Gastroesophageal sphincter (tissue), 4 donors: ENCODE measurements around the gene MAP3K10. TPM values are rescaled to one million over a fixed set of nuclear protein-coding genes. Genes with fewer than 3 reads are reported as not detected.

ENCODE experiments used
- ATAC-seq: fragments of 150-250 bp; one replicate; pipeline ENCODE4 v1.9.1; 2016; ENCODE audit warnings: mild to moderate bottlenecking, moderate library complexity
- H3K27ac ChIP-seq, 4 donors: fragments of 200-600 bp; sonication (generic) in 3 of 4; 1 replicate in 3 of 4; 2 replicates in 1 of 4; pipeline ENCODE4 v1.5.1; 2016 to 2019
- H3K27me3 ChIP-seq: fragments of 200-600 bp; sonication (generic); one replicate; pipeline ENCODE4 v1.5.1; 2019
- H3K36me3 ChIP-seq, 2 donors: fragments of 200-600 bp; sonication (generic); one replicate each; pipeline ENCODE4 v1.5.1; 2019; ENCODE audit warnings: control low read depth in 1 of 2
- H3K4me1 ChIP-seq, 3 donors: fragments of 200-600 bp; sonication (generic); 1 replicate in 2 of 3; 2 replicates in 1 of 3; pipeline ENCODE4 v1.5.1; 2016 to 2019; ENCODE audit warnings: control low read depth in 2 of 3
- H3K4me3 ChIP-seq, 2 donors: fragments of 200-600 bp; sonication (generic); one replicate each; pipeline ENCODE4 v1.5.1; 2019; ENCODE audit warnings: mild to moderate bottlenecking in 1 of 2, moderate library complexity in 1 of 2
- H3K9me3 ChIP-seq, 3 donors: fragments of 200-600 bp; sonication (generic); one replicate each; pipeline ENCODE4 v1.5.1; 2017 to 2019; ENCODE audit warnings: control low read depth in 2 of 3
- EP300 ChIP-seq: sonication (generic); formaldehyde crosslinking; IDR thresholded peaks from one replicate; pipeline ENCODE4 v1.6.1; 2017; ENCODE audit warnings: antibody characterized with exemption, mild to moderate bottlenecking
- POLR2A ChIP-seq, 2 donors: fragments of 450-650 bp; IDR thresholded peaks; one replicate each; pipeline ENCODE4 v1.6.1; 2017; ENCODE audit warnings: antibody characterized with exemption in 2 of 2, mild to moderate bottlenecking in 2 of 2, moderate library complexity in 1 of 2
- POLR2AphosphoS5 ChIP-seq: sonication (generic); formaldehyde crosslinking; IDR thresholded peaks from one replicate; pipeline ENCODE4 v1.6.1; 2017; ENCODE audit warnings: antibody characterized with exemption
- WGBS, 2 donors: methylation state at CpG; one replicate each; pipeline ENCODE4 v1.1.5; 2018; ENCODE audit warnings: low coverage in 1 of 2; 5-methylcytosine and 5-hydroxymethylcytosine counted together
- total RNA-seq, 4 donors: library from RNA; depleted of rRNA; stranded (reverse); fragments of >200 nt; gene quantifications; one replicate each; pipeline ENCODE4 v1.1.0, GENCODE V29; 2016
- TF ChIP-seq, protein P1 (sequence below), 4 experiments: fragments of 200-600 bp in 2 of 4; fragments of 450-650 bp in 2 of 4; sonication (generic) in 1 of 4; IDR thresholded peaks; one replicate each; pipeline ENCODE4 v1.5.1; 2017 to 2019; ENCODE audit warnings: antibody characterized with exemption in 4 of 4, mild to moderate bottlenecking in 2 of 4, moderate library complexity in 2 of 4

The MAP3K10 gene
- total RNA-seq, 4 donors from 2014 or later: 9.8 to 21.3 (median 16.4) TPM

DNA sequence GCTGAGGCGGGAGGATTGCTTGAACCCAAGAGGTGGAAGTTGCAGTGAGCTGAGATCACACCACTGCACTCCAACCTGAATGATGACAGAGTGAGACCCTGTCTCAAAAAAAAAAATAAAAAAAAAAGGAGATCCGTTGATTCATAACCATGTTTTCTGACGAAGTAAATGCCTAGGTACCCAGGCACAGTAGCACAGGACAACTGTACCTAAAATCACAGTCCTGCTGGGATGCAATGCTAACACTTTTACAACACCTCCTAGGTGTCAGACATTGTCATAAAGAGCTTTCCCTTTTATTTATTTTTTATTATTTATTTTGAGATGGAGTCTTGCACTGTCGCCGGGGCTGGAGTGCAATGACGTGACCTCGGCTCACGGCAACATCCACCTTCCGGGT is 29.4 kb downstream of the MAP3K10 start:
- 74 to 78% methylated on average over 8 to 9 of the region's 9 CpGs for WGBS, 2 donors
- no peak for ATAC-seq
- H3K9me3 ChIP-seq: no peaks in the 10 kb centered on the region
- H3K27me3 ChIP-seq: peaks cover 92% of the 10 kb centered on the region
- H3K4me3 ChIP-seq: no peak overlapping the region
- H3K27ac ChIP-seq: no peak overlapping the region
- no peaks in the 10 kb centered on the region for H3K36me3 ChIP-seq
- peaks cover 0 to 27% (median 0%) of the 10 kb centered on the region in 3 donors for H3K4me1 ChIP-seq
- TF ChIP-seq, protein P1, sequence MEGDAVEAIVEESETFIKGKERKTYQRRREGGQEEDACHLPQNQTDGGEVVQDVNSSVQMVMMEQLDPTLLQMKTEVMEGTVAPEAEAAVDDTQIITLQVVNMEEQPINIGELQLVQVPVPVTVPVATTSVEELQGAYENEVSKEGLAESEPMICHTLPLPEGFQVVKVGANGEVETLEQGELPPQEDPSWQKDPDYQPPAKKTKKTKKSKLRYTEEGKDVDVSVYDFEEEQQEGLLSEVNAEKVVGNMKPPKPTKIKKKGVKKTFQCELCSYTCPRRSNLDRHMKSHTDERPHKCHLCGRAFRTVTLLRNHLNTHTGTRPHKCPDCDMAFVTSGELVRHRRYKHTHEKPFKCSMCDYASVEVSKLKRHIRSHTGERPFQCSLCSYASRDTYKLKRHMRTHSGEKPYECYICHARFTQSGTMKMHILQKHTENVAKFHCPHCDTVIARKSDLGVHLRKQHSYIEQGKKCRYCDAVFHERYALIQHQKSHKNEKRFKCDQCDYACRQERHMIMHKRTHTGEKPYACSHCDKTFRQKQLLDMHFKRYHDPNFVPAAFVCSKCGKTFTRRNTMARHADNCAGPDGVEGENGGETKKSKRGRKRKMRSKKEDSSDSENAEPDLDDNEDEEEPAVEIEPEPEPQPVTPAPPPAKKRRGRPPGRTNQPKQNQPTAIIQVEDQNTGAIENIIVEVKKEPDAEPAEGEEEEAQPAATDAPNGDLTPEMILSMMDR (IDR thresholded peaks at IDR 0.05): no peak

DNA sequence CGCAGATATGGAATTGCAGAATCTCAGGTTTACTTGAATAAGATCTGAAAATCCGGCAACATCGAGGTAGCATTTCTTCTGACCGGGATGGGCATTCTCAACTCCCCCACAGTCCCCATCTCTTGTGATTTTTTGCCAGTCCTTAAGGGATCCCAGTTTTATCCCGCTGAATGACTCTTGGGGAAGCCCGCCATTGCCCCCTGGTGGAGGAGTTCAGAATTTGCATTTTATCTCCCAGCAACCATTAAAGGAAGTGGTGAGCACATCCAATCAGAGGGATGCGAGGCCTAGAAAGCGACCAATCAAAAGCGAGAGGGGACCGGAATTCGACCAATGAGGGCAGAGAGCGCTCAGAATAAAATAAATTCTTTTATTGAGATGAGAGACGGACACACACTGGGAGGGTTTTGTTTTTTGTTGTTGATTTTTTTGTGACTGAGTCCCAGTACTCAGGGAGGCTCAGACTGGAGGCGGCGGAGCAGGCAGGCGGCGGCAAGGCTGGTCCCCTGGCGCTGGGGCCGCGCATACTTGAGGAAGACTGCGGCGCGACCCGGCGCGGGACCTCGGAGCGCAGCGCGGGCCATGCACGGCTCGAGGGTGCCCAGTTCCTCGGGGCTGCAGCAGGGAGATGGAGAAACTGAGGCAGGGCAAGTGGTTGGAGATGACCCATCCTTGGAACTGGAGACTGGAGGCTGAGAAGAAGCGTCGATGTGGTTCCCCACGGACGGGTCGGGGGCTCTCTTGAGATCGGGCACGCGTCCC is 30.8 kb downstream of the MAP3K10 start:
- 15 to 51% methylated on average over 11 to 27 of the region's 41 CpGs for whole genome bisulfite sequencing, 2 donors
- TF ChIP-seq EP300: no peak
- TF ChIP-seq, protein P1 (IDR thresholded peaks at IDR 0.05): peak in 3 of 4 experiments; percentile 90 to 97 (median 93)
- Histone ChIP-seq H3K27ac (no peak overlapping the region), H3K27me3 (peaks cover 92% of the 10 kb centered on the region), H3K36me3 (no peaks in the 10 kb centered on the region), H3K4me1 (peaks cover 2 to 36% (median 8%) of the 10 kb centered on the region in 3 donors), H3K4me3 (no peak overlapping the region), H3K9me3 (no peaks in the 10 kb centered on the region)
- ATAC-seq: peak; percentile 93

DNA sequence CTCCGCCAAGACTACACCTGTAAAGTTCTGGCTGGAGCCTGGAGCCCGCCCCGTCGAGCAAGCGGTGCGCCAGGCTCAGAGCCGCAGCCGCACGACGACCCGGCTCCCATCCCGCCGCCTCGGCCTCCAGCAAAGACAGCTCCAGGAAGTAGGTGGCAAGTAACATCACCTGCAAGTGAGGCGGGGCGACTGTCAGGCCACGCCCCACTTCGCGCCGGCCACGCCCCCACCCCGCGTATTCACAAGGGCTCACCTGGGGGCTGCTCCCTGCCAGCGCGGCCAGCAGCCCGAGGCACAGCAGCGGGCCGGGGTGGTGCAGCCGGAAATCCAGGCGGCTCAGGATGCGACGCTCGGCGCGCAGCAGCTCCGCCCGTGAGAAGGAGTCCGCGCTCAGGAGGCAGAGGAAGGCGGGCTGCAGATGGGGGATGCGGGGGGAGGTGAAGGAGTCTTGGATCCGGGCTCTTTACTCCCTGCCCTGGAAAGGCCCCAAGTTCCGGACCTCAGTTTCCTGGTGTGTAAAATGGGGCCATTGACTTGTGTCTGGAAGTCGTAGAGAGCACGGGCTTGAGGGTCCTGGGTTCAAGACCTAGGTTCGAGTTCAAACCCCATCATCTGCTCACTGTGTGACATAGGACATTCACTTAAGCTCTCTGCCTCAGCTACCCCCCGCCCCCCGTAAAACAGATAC is 32.1 kb downstream of the MAP3K10 start:
- TF ChIP-seq, protein P1 (IDR thresholded peaks at IDR 0.05): no peak
- TF ChIP-seq POLR2AphosphoS5 (no peak), EP300 (no peak), POLR2A (IDR thresholded peaks at IDR 0.05) (no peak)
- no peak overlapping the region for H3K27ac ChIP-seq
- H3K36me3 ChIP-seq: no peaks in the 10 kb centered on the region
- WGBS, 2 donors: 44 to 61% methylated on average over 3 to 8 of the region's 48 CpGs
- ATAC-seq: no peak
- peaks cover 2 to 24% (median 8%) of the 10 kb centered on the region in 3 donors for H3K4me1 ChIP-seq
- peaks cover 80% of the 10 kb centered on the region for H3K27me3 ChIP-seq
- H3K9me3 ChIP-seq: no peaks in the 10 kb centered on the region
- no peak overlapping the region for H3K4me3 ChIP-seq

DNA sequence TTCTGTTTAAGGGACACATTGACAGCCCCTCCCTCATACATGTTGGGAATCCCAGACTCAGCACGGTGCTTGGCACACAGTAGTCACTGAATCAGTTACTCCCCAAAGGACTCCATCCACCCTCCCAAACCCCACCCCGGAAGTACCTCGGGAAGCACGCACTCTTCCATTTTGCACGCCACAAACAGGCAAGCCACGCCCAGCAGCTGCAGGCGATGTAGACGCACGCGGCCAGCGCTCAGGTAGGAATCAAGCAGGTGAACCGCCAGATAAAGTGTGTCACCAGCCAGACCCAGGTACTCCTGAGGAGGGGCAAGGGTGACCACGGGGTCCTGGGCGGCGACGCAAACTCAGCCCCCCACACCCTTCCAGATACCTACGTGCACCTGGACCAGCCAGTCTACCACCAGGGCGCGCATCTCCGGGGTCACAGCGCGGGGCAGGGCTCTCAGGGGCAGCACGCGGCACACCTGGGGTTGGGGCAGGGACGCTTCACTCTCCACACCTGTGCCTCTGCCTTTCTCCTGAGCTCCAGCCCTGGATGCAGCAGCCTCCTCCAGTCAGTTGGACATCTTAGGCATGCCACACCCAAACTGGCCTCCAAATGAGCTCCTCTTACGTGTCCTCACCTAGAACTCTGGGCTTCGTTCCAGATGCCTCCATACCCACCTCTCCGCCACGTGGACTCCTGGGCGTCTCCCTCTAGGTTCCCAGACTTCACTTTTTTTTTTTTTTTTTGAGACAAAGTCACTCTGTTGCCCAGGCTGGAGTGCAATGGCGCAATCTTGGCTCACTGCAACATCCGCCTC is 33.3 kb downstream of the MAP3K10 start:
- Histone ChIP-seq H3K9me3 (no peaks in the 10 kb centered on the region), H3K27me3 (peaks cover 68% of the 10 kb centered on the region), H3K36me3 (no peaks in the 10 kb centered on the region), H3K4me3 (no peak overlapping the region), H3K27ac (no peak overlapping the region), H3K4me1 (peaks cover 2 to 21% (median 8%) of the 10 kb centered on the region in 3 donors)
- WGBS, 2 donors: 79 to 82% methylated on average over 6 to 8 of the region's 32 CpGs
- no peak for TF ChIP-seq POLR2AphosphoS5
- TF ChIP-seq POLR2A (IDR thresholded peaks at IDR 0.05): no peak
- no peak for TF ChIP-seq EP300
- TF ChIP-seq, protein P1 (IDR thresholded peaks at IDR 0.05): no peak
- ATAC-seq: no peak
